NCI-H1930 (cell line): ENCODE results near the gene MAD1L1.
"Not testable (repeated sequence)": the region's sequence is repeated elsewhere in the genome, so short reads cannot be mapped to it uniquely, and the experiment has no call there.

ENCODE experiments used
- DNase-seq, 2 experiments: peaks; one replicate each; lab custom pipeline; 2025; lab: John Stamatoyannopoulos, UW

MAD1L1 gene

GRCh38 chr7:1941464-1942242 lies 291.1 kb downstream of the MAD1L1 start:
- DNase-seq, result no peak

GRCh38 chr7:1940863-1941262 lies 291.9 kb downstream of the MAD1L1 start:
- no peak for DNase-seq

- DNase-seq, result no peak
These were observed 292.4 kb downstream of the MAD1L1 start for GRCh38 chr7:1940402-1940786.

GRCh38 chr7:1939434-1940401 lies 293.0 kb downstream of the MAD1L1 start:
- DNase-seq, result no peak

- DNase-seq, result no peak
These were observed 293.8 kb downstream of the MAD1L1 start for GRCh38 chr7:1938788-1939433.

- no peak for DNase-seq
These were observed 295.5 kb downstream of the MAD1L1 start for GRCh38 chr7:1937252-1937605.

- no peak for DNase-seq
These were observed 296.1 kb downstream of the MAD1L1 start for GRCh38 chr7:1936531-1937251.

- no peak for DNase-seq
These were observed 296.8 kb downstream of the MAD1L1 start for GRCh38 chr7:1936006-1936310.

GRCh38 chr7:1935176-1936005 lies 297.4 kb downstream of the MAD1L1 start:
- DNase-seq, result no peak

- no peak for DNase-seq
These were observed 298.0 kb downstream of the MAD1L1 start for GRCh38 chr7:1934756-1935155.

GRCh38 chr7:1934017-1934416 lies 298.7 kb downstream of the MAD1L1 start:
- no peak for DNase-seq

GRCh38 chr7:1933066-1933750 lies 299.5 kb downstream of the MAD1L1 start:
- no peak for DNase-seq

GRCh38 chr7:1931951-1932270 lies 300.8 kb downstream of the MAD1L1 start:
- no peak for DNase-seq

GRCh38 chr7:1931256-1931950 lies 301.3 kb downstream of the MAD1L1 start:
- DNase-seq, result no peak

GRCh38 chr7:1930381-1931065 lies 302.2 kb downstream of the MAD1L1 start:
- DNase-seq, result no peak

GRCh38 chr7:1929349-1929925 lies 303.3 kb downstream of the MAD1L1 start:
- not testable (repeated sequence) for DNase-seq

GRCh38 chr7:1928645-1929348 lies 303.9 kb downstream of the MAD1L1 start:
- DNase-seq, result no peak

GRCh38 chr7:1927937-1928644 lies 304.7 kb downstream of the MAD1L1 start:
- DNase-seq, result no peak
